Upper lobe of left lung (tissue), 6 donors: ENCODE data around the gene ATXN1. TPM values are rescaled to one million over a fixed set of nuclear protein-coding genes. Genes with fewer than 3 reads are reported as not detected.
A peak's percentile ranks its signal among the peaks of the same experiment; 100 is the strongest.

ENCODE experiments used
- ATAC-seq, 2 donors: fragments of 200-7000 bp; cut with Tn5 transposase; one replicate each; pipeline ENCODE4 v1.9.1; 2022; ENCODE audit warnings: mild to moderate bottlenecking in 2 of 2, moderate library complexity in 2 of 2; ENCODE audit not compliant: low FRiP score in 2 of 2
- DNase-seq, 2 donors: peaks; one replicate each; pipeline ENCODE4 v3.0.0-alpha.2; 2019 to 2020
- H3K27ac ChIP-seq, 4 donors: fragments of 200-600 bp; sonication (generic); one replicate each; pipeline ENCODE4 v1.5.1; 2016 to 2019
- H3K27me3 ChIP-seq, 4 donors: fragments of 200-600 bp; sonication (generic); one replicate each; pipeline ENCODE4 v1.5.1; 2017 to 2019
- H3K36me3 ChIP-seq, 4 donors: fragments of 200-600 bp; sonication (generic); one replicate each; pipeline ENCODE4 v1.5.1; 2016 to 2019
- H3K4me1 ChIP-seq, 4 donors: fragments of 200-600 bp; sonication (generic); one replicate each; pipeline ENCODE4 v1.5.1; 2018 to 2019
- H3K4me3 ChIP-seq, 4 donors: fragments of 200-600 bp; sonication (generic); one replicate each; pipeline ENCODE4 v1.5.1; 2017 to 2019; ENCODE audit warnings: mild to moderate bottlenecking in 2 of 4, moderate library complexity in 1 of 4
- H3K9me3 ChIP-seq, 4 donors: fragments of 200-600 bp; sonication (generic); one replicate each; pipeline ENCODE4 v1.5.1; 2018 to 2019
- EP300 ChIP-seq, 4 donors: sonication (generic); formaldehyde crosslinking; IDR thresholded peaks; one replicate each; pipeline ENCODE4 v1.5.1; 2017; ENCODE audit warnings: antibody characterized with exemption in 4 of 4, control low read depth in 2 of 4
- POLR2A ChIP-seq, 4 donors: fragments of 450-650 bp; IDR thresholded peaks; one replicate each; pipeline ENCODE4 v1.5.1; 2016 to 2017; ENCODE audit warnings: antibody characterized with exemption in 4 of 4, mild to moderate bottlenecking in 2 of 4
- POLR2AphosphoS5 ChIP-seq, 2 donors: sonication (generic); formaldehyde crosslinking; IDR thresholded peaks; one replicate each; pipeline ENCODE4 v1.5.1; 2017; ENCODE audit warnings: antibody characterized with exemption in 2 of 2
- WGBS, 2 donors: methylation state at CpG; one replicate each; pipeline ENCODE4 v1.1.5; 2017 to 2018; 5-methylcytosine and 5-hydroxymethylcytosine counted together
- total RNA-seq, 6 donors: library from RNA; depleted of rRNA in 4 of 6; stranded (reverse); fragments of >200 nt in 4 of 6; gene quantifications; one replicate each; pipeline versions ENCODE4 v1.1.0 to v1.2.1, GENCODE V29; 2016 to 2021
- TF ChIP-seq, protein P1 (sequence below), 6 experiments: fragments of 450-650 bp in 4 of 6; fragments of 200-600 bp in 2 of 6; sonication (generic) in 2 of 6; IDR thresholded peaks; one replicate each; pipeline ENCODE4 v1.5.1; 2016 to 2019; ENCODE audit warnings: antibody characterized with exemption in 6 of 6
- donor health status: DM: no; HTN: no; CAD: no; lungs with moderate emphysema.
- donor health status: DM: no; HTN: yes; CAD: no; lungs with severe emphysema.

ATXN1 gene
- total RNA-seq, 6 donors from 2014 or later, result 44.2 to 106 (median 71.7) TPM

DNA sequence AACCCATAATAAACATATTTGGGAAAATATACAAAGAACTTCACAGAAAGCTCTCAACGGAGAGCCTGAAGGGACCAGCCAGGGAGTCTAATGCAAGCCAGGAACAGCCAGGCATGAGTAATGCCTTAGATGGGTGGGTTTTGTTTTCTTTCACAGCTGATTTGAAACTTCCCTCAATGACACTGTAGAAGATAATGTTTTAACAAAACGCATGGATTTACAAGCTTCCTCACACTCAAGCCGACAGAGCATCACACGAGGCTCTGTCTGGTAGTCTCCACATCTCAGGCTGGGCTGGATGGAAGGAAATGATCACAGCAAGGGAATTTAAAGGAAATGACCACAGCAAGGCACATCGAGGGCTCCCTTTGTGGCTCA, 409.0 kb downstream of the ATXN1 start:
- Histone ChIP-seq H3K4me3 (no peak overlapping the region), H3K27ac (peak overlapping the region in 2 of 4 donors; percentile 3 to 32)

DNA sequence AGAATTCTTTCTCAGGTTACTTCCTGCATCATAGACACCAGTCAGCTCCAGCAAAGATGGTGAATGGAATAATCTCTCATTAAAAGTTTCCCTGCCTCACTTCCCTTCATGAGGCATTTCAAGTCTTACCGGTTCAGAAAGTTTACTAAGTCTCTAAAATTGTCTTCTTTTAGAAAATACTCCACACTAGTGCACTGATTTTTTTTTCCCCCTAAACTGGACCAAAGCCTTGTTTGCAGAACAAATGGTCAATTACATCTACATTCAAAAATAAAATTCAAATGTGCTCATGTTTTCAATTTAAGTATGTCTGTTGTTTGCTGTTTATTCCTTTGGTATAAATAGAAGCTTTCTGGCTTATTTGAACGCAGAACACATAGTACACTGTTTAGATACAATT, 411.7 kb downstream of the ATXN1 start:
- no peaks in the 10 kb centered on the region for H3K9me3 ChIP-seq
- H3K4me1 ChIP-seq, result peaks cover 9 to 17% (median 14%) of the 10 kb centered on the region in 4 donors
- DNase-seq, result no peak
- H3K27ac ChIP-seq, result no peak overlapping the region
- WGBS, 2 donors, result 76 to 77% methylated on average over 2 of the region's 2 CpGs
- H3K4me3 ChIP-seq, result no peak overlapping the region
- H3K36me3 ChIP-seq, result no peaks in the 10 kb centered on the region
- no peaks in the 10 kb centered on the region for H3K27me3 ChIP-seq
- TF ChIP-seq EP300 (IDR thresholded peaks at IDR 0.05) (no peak), POLR2A (IDR thresholded peaks at IDR 0.05) (no peak), POLR2AphosphoS5 (IDR thresholded peaks at IDR 0.05) (no peak)
- TF ChIP-seq, protein P1, sequence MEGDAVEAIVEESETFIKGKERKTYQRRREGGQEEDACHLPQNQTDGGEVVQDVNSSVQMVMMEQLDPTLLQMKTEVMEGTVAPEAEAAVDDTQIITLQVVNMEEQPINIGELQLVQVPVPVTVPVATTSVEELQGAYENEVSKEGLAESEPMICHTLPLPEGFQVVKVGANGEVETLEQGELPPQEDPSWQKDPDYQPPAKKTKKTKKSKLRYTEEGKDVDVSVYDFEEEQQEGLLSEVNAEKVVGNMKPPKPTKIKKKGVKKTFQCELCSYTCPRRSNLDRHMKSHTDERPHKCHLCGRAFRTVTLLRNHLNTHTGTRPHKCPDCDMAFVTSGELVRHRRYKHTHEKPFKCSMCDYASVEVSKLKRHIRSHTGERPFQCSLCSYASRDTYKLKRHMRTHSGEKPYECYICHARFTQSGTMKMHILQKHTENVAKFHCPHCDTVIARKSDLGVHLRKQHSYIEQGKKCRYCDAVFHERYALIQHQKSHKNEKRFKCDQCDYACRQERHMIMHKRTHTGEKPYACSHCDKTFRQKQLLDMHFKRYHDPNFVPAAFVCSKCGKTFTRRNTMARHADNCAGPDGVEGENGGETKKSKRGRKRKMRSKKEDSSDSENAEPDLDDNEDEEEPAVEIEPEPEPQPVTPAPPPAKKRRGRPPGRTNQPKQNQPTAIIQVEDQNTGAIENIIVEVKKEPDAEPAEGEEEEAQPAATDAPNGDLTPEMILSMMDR (IDR thresholded peaks at IDR 0.05), result no peak
- no peak for ATAC-seq

More for the DNA sequence above, 409.0 kb downstream of the ATXN1 start:
- Histone ChIP-seq H3K27me3 (no peaks in the 10 kb centered on the region), H3K4me1 (no peaks in the 10 kb centered on the region), H3K9me3 (no peaks in the 10 kb centered on the region), H3K36me3 (no peaks in the 10 kb centered on the region)
- ATAC-seq (peak in 1 of 2 donors; percentile 85), DNase-seq (no peak)
- TF ChIP-seq POLR2A (IDR thresholded peaks at IDR 0.05) (no peak), POLR2AphosphoS5 (IDR thresholded peaks at IDR 0.05) (no peak)
- TF ChIP-seq, protein P1 (IDR thresholded peaks at IDR 0.05), result no peak
- WGBS, 2 donors, result 52 to 59% methylated on average over 5 of the region's 5 CpGs

DNA sequence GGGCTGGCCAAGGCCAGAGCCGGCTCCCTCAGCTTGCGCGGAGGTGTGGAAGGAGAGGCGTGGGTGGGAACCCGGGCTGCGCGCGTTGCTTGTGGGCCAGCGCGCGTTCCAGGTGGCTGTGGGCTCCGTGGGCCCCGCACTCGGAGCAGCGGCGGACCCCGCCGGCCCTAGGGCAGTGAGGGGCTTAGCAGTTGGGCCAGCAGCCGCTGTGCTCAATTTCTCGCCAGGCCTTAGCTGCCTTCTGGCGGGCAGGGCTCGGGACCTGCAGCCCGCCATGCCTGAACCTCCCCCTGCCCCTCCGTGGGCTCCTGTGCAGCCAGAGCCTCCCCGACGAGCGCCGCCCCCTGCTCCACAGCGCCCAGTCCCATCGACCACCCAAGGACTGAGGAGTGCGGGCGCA, 414.4 kb downstream of the ATXN1 start:
- DNase-seq (peak in 1 of 2 donors; percentile 61), ATAC-seq (no peak)
- no peak for TF ChIP-seq POLR2A (IDR thresholded peaks at IDR 0.05)
- TF ChIP-seq, protein P1 (IDR thresholded peaks at IDR 0.05), result no peak
- TF ChIP-seq POLR2AphosphoS5 (IDR thresholded peaks at IDR 0.05), result no peak
- TF ChIP-seq EP300 (IDR thresholded peaks at IDR 0.05), result no peak
- WGBS, 2 donors, result 98% methylated on average over 18 of the region's 32 CpGs; no CpG with 5 or more reads in 1 of the 2 donors
- Histone ChIP-seq H3K4me3 (no peak overlapping the region), H3K4me1 (peaks cover 9 to 22% (median 16%) of the 10 kb centered on the region in 4 donors), H3K27ac (no peak overlapping the region), H3K9me3 (no peaks in the 10 kb centered on the region), H3K27me3 (no peaks in the 10 kb centered on the region), H3K36me3 (no peaks in the 10 kb centered on the region)

DNA sequence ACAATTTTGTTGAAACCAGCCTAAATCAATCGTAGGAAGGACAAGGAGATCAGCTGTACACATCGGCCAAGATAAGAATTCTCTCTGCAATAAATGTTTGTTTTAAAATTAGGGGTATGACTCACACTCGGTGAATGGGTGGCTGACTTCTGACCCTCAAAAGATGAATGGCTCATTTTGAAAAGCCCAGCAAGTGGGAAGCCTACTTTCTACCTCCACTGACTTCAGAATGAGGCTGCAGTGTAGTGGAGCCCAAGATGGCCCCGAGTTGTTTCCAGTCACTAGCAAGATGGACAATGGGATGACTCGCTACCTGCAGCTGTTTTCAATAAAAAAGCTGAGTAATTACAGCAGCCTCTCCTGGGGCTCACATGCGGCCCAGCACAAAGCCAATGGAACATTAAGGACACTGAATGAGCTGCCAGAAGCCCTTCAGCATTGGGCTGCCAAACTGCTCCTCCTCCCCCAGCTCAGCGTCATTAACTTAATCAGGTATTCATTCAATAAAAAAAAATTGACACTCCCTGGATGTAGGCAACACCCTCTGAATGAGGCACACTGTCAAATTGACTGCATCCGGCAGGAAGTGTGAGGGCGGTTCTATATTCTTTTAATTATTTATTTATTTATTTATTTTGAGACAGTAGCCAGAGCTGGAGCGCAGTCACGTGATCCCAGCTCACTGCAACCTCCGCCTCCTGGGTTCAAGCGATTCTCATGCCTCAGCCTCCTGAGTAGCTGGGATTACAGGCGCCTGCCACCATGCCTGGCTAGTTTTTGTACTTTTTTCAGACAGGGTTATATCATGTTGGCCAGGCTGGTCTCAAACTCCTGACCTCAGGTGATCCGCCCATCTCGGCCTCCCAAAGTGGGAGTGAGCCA, 415.6 kb downstream of the ATXN1 start:
- TF ChIP-seq, protein P1 (IDR thresholded peaks at IDR 0.05), result no peak
- TF ChIP-seq POLR2A (IDR thresholded peaks at IDR 0.05) (no peak), POLR2AphosphoS5 (IDR thresholded peaks at IDR 0.05) (no peak), EP300 (IDR thresholded peaks at IDR 0.05) (no peak)
- Histone ChIP-seq H3K4me1 (peaks cover 9 to 22% (median 16%) of the 10 kb centered on the region in 4 donors), H3K27ac (peak overlapping the region in 1 of 4 donors; percentile 48), H3K27me3 (no peaks in the 10 kb centered on the region), H3K9me3 (no peaks in the 10 kb centered on the region), H3K4me3 (no peak overlapping the region), H3K36me3 (no peaks in the 10 kb centered on the region)
- DNase-seq (no peak), ATAC-seq (peak in 1 of 2 donors; percentile 77)
- WGBS, 2 donors, result 73 to 74% methylated on average over 15 to 16 of the region's 16 CpGs
